Measurements from ENCODE around the gene CHST11. TPM values are rescaled to one million over a fixed set of nuclear protein-coding genes. Genes with fewer than 3 reads are reported as not detected.

CHST11 gene
- total and polyA plus RNA-seq, 2 donors from 2014 or later, result 2.0 to 23.3 TPM

DNA sequence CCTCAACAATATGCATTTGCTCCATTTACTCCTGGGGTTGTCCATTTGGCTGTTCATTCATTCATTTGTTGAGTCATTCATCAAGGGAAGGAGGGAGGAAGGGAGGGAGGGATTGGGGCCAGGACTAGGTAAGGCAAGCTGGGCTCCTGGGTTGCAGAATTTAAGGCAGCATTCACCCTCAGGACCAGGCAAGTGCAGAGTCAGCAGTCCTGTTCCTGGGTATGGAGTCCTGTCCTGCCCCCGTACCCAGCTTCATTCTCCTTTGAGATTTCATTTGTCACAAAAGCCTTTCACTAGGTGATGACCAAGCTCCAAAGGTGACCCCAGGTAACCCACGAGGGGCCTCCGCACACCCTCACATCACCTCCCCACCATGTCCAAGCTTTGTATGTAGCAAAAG, 178.1 kb downstream of the CHST11 start:
- no peak for FAIRE-seq
- no peaks in the 10 kb centered on the region for H3K36me3 ChIP-seq (ENCODE audit: control insufficient read depth in 2 of 3, insufficient read depth in 3 of 3, low read length in 3 of 3)
- H3K9ac ChIP-seq (ENCODE audit: low read length in 3 of 3), result no peak overlapping the region
- no peak overlapping the region for H3K27ac ChIP-seq (ENCODE audit: low read depth in 2 of 2, low read length in 2 of 2)
- H3K9me3 ChIP-seq (ENCODE audit: control insufficient read depth in 2 of 3, insufficient read depth in 1 of 3, low read length in 3 of 3), result no peaks in the 10 kb centered on the region
- no peak overlapping the region for H3K4me3 ChIP-seq (ENCODE audit: low read length in 3 of 3)
- intact Hi-C loops (cut with DNase I), result no loop called here
- no peaks in the 10 kb centered on the region for H3K4me1 ChIP-seq (ENCODE audit: control insufficient read depth in 2 of 3, insufficient read depth in 2 of 3, low read depth in 1 of 3, low read length in 3 of 3)
- no peaks in the 10 kb centered on the region for H3K27me3 ChIP-seq (ENCODE audit: control insufficient read depth, insufficient read depth, low read length)
- TF ChIP-seq, protein P1, sequence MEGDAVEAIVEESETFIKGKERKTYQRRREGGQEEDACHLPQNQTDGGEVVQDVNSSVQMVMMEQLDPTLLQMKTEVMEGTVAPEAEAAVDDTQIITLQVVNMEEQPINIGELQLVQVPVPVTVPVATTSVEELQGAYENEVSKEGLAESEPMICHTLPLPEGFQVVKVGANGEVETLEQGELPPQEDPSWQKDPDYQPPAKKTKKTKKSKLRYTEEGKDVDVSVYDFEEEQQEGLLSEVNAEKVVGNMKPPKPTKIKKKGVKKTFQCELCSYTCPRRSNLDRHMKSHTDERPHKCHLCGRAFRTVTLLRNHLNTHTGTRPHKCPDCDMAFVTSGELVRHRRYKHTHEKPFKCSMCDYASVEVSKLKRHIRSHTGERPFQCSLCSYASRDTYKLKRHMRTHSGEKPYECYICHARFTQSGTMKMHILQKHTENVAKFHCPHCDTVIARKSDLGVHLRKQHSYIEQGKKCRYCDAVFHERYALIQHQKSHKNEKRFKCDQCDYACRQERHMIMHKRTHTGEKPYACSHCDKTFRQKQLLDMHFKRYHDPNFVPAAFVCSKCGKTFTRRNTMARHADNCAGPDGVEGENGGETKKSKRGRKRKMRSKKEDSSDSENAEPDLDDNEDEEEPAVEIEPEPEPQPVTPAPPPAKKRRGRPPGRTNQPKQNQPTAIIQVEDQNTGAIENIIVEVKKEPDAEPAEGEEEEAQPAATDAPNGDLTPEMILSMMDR (IDR thresholded peaks at IDR 0.05; ENCODE audit: borderline replicate concordance, extremely low read depth, insufficient read depth), result no peak
- no peak for DNase-seq

DNA sequence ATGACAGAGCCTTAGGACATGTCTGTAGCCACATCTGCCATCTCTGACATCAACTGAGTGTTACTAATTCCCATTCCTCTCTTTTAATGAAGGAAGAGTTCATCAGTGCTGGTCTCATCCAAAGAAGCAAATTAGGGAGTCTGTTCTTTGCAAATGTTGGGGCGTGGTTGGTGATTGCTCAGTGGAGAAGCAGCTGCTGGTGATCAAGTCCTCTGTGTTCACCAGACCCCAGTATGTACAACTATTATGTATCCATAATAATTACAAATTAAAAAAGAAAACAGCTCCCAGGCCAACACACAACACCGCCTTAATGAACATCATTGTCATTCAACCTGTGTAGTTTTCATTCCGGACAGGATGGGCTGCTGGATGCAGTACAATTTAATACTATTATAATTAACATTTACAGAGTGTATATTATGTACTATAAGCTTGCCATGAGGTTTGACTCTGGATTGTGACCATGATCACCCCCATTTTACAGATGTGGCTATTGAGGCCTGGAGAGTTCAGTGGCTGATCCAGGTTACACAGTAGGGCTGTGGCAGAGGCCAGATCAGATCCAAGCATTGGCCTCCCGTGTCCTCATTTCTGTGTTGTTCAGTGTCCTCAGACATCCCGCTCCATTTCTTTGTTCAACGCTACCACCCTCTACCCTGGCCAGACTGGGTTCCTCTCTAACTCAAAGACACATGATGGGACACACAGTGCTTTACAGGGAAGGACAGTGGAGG, 179.0 kb downstream of the CHST11 start:
- Histone ChIP-seq H3K27ac (ENCODE audit: low read depth in 2 of 2, low read length in 2 of 2) (no peak overlapping the region), H3K36me3 (ENCODE audit: control insufficient read depth in 2 of 3, insufficient read depth in 3 of 3, low read length in 3 of 3) (no peaks in the 10 kb centered on the region), H3K4me3 (ENCODE audit: low read length in 3 of 3) (no peak overlapping the region), H3K9ac (ENCODE audit: low read length in 3 of 3) (no peak overlapping the region), H3K27me3 (ENCODE audit: control insufficient read depth, insufficient read depth, low read length) (no peaks in the 10 kb centered on the region), H3K4me1 (ENCODE audit: control insufficient read depth in 2 of 3, insufficient read depth in 2 of 3, low read depth in 1 of 3, low read length in 3 of 3) (no peaks in the 10 kb centered on the region), H3K9me3 (ENCODE audit: control insufficient read depth in 2 of 3, insufficient read depth in 1 of 3, low read length in 3 of 3) (peaks cover 0 to 4% (median 0%) of the 10 kb centered on the region in 3 donors)
- TF ChIP-seq, protein P1 (IDR thresholded peaks at IDR 0.05; ENCODE audit: borderline replicate concordance, extremely low read depth, insufficient read depth), result no peak
- DNase-seq (no peak), FAIRE-seq (no peak)
- intact Hi-C loops (cut with DNase I), result no loop called here

DNA sequence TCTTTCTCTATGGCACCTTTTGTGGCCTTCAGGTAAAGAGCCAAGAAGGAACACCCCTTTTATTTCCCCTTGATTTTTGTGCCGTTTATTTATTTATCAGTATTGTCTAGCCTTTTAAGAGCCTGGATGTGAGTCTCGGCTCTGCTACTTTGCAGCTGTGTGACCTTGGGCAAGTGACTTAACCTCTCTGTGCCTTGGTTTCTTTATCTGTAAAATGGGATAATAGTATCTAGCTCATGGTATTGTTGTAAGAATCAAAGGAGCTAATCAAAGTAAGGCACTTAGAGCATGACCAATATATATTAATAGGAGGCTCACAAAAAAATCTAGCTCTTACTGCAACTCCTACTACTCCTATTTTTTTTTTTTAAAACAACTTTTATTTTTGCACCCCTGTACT, 179.7 kb downstream of the CHST11 start:
- Histone ChIP-seq H3K4me3 (ENCODE audit: low read length in 3 of 3) (no peak overlapping the region), H3K27ac (ENCODE audit: low read depth in 2 of 2, low read length in 2 of 2) (no peak overlapping the region), H3K9me3 (ENCODE audit: control insufficient read depth in 2 of 3, insufficient read depth in 1 of 3, low read length in 3 of 3) (peaks cover 0 to 7% (median 0%) of the 10 kb centered on the region in 3 donors), H3K4me1 (ENCODE audit: control insufficient read depth in 2 of 3, insufficient read depth in 2 of 3, low read depth in 1 of 3, low read length in 3 of 3) (no peaks in the 10 kb centered on the region), H3K9ac (ENCODE audit: low read length in 3 of 3) (no peak overlapping the region), H3K36me3 (ENCODE audit: control insufficient read depth in 2 of 3, insufficient read depth in 3 of 3, low read length in 3 of 3) (no peaks in the 10 kb centered on the region), H3K27me3 (ENCODE audit: control insufficient read depth, insufficient read depth, low read length) (no peaks in the 10 kb centered on the region)
- intact Hi-C loops (cut with DNase I), result no loop called here
- no peak for DNase-seq
- TF ChIP-seq, protein P1 (IDR thresholded peaks at IDR 0.05; ENCODE audit: borderline replicate concordance, extremely low read depth, insufficient read depth), result no peak
- FAIRE-seq, result no peak
